Loucy (cell line): Measurements from ENCODE around the gene CD302.

Source experiments
- H2AFZ ChIP-seq: fragments of 200-600 bp; sonication (generic); 2 replicates; pipeline ENCODE4 v1.6.0; 2016; ENCODE audit warnings: antibody characterized with exemption, mild to moderate bottlenecking, low read length, moderate library complexity
- H3F3A ChIP-seq: fragments of 200-600 bp; 2 replicates; pipeline ENCODE4 v1.6.0; 2016; ENCODE audit warnings: antibody characterized with exemption, low read depth, mild to moderate bottlenecking
- H3K27me3 ChIP-seq: fragments of 200-600 bp; sonication (generic); 2 replicates; pipeline ENCODE4 v1.6.1; 2014; ENCODE audit warnings: low read length, mild to moderate bottlenecking; ENCODE audit not compliant: insufficient read depth, poor library complexity, severe bottlenecking
- H3K36me3 ChIP-seq: fragments of 200-600 bp; sonication (generic); 2 replicates; pipeline ENCODE4 v1.6.1; 2016; ENCODE audit warnings: low read length; ENCODE audit not compliant: insufficient read depth
- H3K4me1 ChIP-seq: fragments of 200-600 bp; sonication (generic); 2 replicates; pipeline ENCODE4 v1.5.1; 2014; ENCODE audit warnings: low read length, mild to moderate bottlenecking; ENCODE audit not compliant: insufficient read depth, poor library complexity, severe bottlenecking
- H3K4me2 ChIP-seq: fragments of 200-600 bp; sonication (generic); 2 replicates; pipeline ENCODE4 v1.6.0; 2014; ENCODE audit warnings: antibody characterized with exemption, low read length, low read depth, mild to moderate bottlenecking; ENCODE audit not compliant: poor library complexity, severe bottlenecking
- H3K4me3 ChIP-seq: fragments of 200-600 bp; sonication (generic); 2 replicates; pipeline ENCODE4 v1.5.1; 2014; ENCODE audit warnings: low read length, mild to moderate bottlenecking, mixed read lengths; ENCODE audit not compliant: poor library complexity, severe bottlenecking
- H3K79me2 ChIP-seq: fragments of 200-600 bp; sonication (generic); 2 replicates; pipeline ENCODE4 v1.6.1; 2014; ENCODE audit warnings: low read length; ENCODE audit not compliant: insufficient read depth
- H3K9ac ChIP-seq: fragments of 200-600 bp; sonication (generic); 2 replicates; pipeline ENCODE4 v1.6.0; 2014; ENCODE audit warnings: mild to moderate bottlenecking, low read depth, low read length, moderate library complexity; ENCODE audit not compliant: poor library complexity, severe bottlenecking
- H3K9me2 ChIP-seq: fragments of 200-600 bp; sonication (generic); replicated peaks from 2 replicates; pipeline ENCODE4 v1.6.1; 2016; ENCODE audit warnings: low read depth, low read length, mixed read lengths
- H3K9me3 ChIP-seq: fragments of 200-600 bp; sonication (generic); 2 replicates; pipeline ENCODE4 v1.6.1; 2014; ENCODE audit warnings: mild to moderate bottlenecking, antibody characterized with exemption, low read length, low read depth; ENCODE audit not compliant: insufficient read depth
- H4K20me1 ChIP-seq: fragments of 200-600 bp; sonication (generic); 2 replicates; pipeline ENCODE4 v1.6.0; 2014; ENCODE audit warnings: antibody characterized with exemption, low read length, mild to moderate bottlenecking; ENCODE audit not compliant: insufficient read depth, poor library complexity, severe bottlenecking
- CTCF ChIP-seq: fragments of 200-600 bp; sonication (generic); conservative IDR thresholded peaks from 2 replicates; pipeline ENCODE4 v1.5.1; 2014; ENCODE audit warnings: mild to moderate bottlenecking, antibody characterized with exemption, low read length
- EZH2phosphoT487 ChIP-seq: fragments of 200-600 bp; IDR thresholded peaks from 2 replicates; pipeline ENCODE4 v1.6.1; 2018; ENCODE audit warnings: antibody characterized with exemption, mild to moderate bottlenecking, moderate library complexity, borderline replicate concordance

The CD302 gene

DNA sequence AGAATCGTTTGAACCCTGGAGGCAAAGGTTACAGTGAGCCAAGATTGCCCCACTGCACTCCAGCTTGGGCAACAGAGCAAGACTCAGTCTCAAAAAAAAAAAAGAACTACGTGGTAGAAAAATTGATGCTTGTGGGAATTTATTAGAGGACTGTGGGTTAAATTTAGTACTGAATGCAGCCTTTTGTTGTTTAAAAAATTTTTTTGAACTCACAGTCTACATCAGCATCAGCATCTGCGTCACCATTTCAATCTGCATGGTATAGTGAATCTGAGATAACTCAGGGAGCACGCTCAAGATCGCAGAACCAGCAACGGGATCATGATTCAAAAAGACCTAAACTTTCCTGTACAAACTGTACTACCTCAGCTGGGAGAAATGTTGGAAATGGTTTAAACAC is 55.2 kb downstream of the CD302 start:
- peaks cover 66% of the 10 kb centered on the region for H3K79me2 ChIP-seq
- H3K4me3 ChIP-seq: no peak overlapping the region
- no peaks in the 10 kb centered on the region for H3K4me1 ChIP-seq
- H4K20me1 ChIP-seq: peaks cover 76% of the 10 kb centered on the region
- no peaks in the 10 kb centered on the region for H3F3A ChIP-seq
- TF ChIP-seq CTCF (no peak), EZH2phosphoT487 (no peak)
- H3K4me2 ChIP-seq: no peak overlapping the region
- H3K27me3 ChIP-seq: no peaks in the 10 kb centered on the region
- no peaks in the 10 kb centered on the region for H3K9me3 ChIP-seq
- H3K9me2 ChIP-seq: no peaks in the 10 kb centered on the region
- no peak overlapping the region for H3K9ac ChIP-seq
- H3K36me3 ChIP-seq: peaks cover 84% of the 10 kb centered on the region
- no peak overlapping the region for H2AFZ ChIP-seq

GRCh38 chr2:159738509-159739390 is 59.3 kb downstream of the CD302 start:
- H3K9me3 ChIP-seq: no peaks in the 10 kb centered on the region
- H2AFZ ChIP-seq: no peak overlapping the region
- no peaks in the 10 kb centered on the region for H3K9me2 ChIP-seq
- H3F3A ChIP-seq: no peaks in the 10 kb centered on the region
- H3K79me2 ChIP-seq: peaks cover 94% of the 10 kb centered on the region
- H3K4me3 ChIP-seq: no peak overlapping the region
- no peaks in the 10 kb centered on the region for H3K4me1 ChIP-seq
- peaks cover 88% of the 10 kb centered on the region for H3K36me3 ChIP-seq
- TF ChIP-seq CTCF: no peak
- TF ChIP-seq EZH2phosphoT487: no peak
- no peaks in the 10 kb centered on the region for H3K27me3 ChIP-seq
- H4K20me1 ChIP-seq: peaks cover 92% of the 10 kb centered on the region
- H3K4me2 ChIP-seq: no peak overlapping the region
- H3K9ac ChIP-seq: no peak overlapping the region

DNA sequence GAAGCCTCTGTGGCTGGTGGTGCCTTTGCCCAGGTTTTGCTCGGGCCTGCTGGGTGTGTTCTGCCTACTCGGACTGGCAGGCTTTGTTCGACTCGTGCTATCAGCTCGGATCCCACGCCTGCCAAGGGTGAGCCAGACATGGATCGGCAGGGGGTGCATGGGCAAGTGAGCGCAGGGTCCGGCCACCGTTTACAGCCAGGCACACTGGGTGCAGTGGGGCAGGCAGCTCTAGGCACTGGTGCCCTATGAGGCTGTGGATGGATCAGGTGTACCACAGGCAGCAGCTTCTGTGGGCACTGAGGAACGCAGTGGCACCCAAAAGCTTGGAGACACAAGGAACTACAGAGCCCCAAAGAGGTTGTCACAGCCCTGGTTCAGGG is 60.1 kb downstream of the CD302 start:
- no peaks in the 10 kb centered on the region for H3K9me2 ChIP-seq
- no peak overlapping the region for H3K4me3 ChIP-seq
- no peaks in the 10 kb centered on the region for H3K4me1 ChIP-seq
- peaks cover 88% of the 10 kb centered on the region for H3K36me3 ChIP-seq
- H3F3A ChIP-seq: no peaks in the 10 kb centered on the region
- no peak overlapping the region for H3K9ac ChIP-seq
- peaks cover 94% of the 10 kb centered on the region for H4K20me1 ChIP-seq
- H3K9me3 ChIP-seq: no peaks in the 10 kb centered on the region
- H2AFZ ChIP-seq: no peak overlapping the region
- no peak overlapping the region for H3K4me2 ChIP-seq
- H3K79me2 ChIP-seq: peaks cover 98% of the 10 kb centered on the region
- TF ChIP-seq CTCF: no peak
- no peak for TF ChIP-seq EZH2phosphoT487
- no peaks in the 10 kb centered on the region for H3K27me3 ChIP-seq
